HG03196 (cell line): ENCODE results near the gene PTPN20.

ENCODE experiments used
- ATAC-seq: cut with Tn5 transposase; IDR thresholded peaks from one replicate; pipeline ENCODE4 v1.9.1; 2021; ENCODE audit not compliant: unreplicated experiment

PTPN20 gene

DNA sequence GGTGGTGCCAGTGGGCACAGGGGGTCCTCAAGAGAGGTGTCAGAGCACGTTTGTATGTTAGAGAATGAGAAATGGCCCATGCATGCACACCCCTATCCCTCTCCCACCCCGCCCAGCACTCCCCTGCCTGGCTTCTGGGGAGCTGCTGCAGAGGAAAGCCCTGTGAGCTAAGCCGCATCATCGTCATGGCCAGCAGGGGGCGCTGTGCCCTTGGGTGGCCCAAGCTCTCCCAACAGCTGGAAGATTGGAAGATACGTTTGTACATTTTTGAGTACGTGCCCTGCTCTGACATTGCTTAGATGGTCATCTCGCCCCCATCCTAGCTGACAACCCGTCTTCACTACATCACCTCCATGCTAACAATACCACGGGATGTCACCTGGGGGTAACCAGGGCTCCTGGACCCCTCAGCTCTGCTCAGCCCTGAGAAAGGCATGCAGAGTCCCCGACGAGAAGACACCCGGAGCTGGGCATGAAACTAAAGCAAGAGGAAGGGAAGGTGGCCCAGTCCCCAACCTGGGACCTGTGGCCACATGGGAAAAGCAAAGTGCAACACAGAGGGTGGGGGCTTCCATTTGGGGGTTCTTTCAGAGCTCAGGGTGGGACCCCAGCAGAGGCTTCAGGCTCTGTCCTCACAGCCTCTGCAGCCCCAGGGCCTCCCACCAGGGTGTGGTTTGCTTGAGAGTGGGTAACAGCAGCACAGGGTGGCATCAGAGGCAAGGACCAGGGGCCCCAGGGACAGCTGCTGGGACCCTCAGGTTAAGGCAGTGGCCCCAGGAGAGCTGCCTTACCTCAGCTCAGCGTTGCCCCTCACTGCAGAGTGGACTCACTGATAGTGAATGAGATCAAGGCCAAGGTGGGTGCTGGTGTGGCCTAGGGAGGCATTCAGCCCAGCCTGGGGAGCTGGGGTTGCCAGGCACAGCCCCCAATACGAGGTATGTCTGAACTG lies 136.6 kb downstream of the PTPN20 start:
- no peak for ATAC-seq

DNA sequence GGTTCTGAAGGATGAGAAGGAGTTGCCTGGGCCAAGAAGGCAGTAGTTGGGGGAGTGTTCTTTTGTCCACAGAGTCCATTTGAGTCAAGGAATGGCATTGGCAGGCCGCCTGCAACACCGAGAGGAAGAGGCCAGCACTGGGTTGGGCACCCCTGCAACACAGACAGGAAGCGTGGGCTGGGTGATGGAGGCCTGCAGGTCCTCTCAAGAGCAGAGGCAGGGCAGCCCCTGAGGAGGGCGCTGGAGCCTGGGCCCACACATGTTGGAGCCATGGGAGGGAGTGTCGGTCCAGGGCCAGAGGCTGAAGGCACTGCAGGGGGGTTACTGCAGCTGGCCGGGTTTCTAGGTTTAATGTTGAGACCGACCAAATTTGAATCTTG lies 137.3 kb downstream of the PTPN20 start:
- ATAC-seq, result no peak

DNA sequence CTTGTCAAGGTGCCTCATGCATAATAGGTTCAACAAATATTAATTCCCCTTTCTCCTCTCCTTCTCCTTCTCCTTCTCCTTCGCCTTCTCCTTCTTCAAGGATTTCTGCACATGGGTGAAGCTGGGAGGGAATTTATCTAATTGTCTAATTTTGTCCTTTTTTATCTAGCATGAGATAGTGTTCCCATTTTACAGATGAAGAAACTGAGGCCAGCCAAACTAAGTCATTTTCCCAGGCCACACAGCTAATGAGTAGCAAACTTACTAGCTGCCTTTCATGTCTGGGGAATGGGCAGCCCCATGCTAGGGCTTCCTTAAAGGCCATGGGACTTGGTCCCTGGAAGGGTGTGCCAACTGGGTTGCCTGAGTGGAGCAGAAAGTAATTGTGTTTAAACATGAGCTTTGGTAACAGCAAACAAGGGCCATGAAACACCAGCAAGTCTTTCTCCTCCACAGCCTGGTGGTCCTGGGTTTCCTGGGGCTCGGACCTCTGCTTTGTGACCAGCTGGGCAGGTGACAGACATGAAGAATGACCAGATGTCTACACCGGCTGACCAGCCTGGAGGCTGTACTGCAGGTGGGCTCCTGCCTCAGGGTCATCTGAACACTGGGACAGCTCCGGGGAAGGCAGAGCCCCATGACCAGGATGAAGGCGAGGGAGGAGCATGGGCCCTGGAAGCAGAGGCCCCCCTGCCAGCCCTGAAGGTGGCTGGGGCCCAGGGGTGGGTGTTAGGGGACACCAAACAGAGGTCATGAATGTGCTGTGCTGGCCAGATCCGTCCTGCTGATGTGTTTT lies 138.0 kb downstream of the PTPN20 start:
- ATAC-seq, result no peak

DNA sequence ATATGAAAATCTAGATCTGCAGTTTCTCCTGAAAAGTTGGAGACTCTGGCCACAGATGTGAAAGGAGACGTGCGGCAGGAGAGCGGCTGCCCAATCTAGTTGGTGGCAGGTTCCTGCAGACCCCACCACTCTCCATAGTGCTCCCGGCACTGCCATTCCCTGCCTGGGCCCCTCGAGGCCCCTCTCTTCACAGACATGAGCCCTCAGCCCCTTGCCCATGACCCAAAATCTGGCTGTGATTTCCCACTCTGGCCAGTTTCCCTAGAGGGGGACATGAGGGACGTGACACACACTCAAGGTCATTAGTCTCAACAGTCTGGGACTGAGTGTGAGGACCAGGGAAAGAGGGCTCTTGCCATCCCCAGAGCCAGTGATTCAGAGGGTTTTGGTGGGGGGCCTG lies 138.7 kb downstream of the PTPN20 start:
- no peak for ATAC-seq

DNA sequence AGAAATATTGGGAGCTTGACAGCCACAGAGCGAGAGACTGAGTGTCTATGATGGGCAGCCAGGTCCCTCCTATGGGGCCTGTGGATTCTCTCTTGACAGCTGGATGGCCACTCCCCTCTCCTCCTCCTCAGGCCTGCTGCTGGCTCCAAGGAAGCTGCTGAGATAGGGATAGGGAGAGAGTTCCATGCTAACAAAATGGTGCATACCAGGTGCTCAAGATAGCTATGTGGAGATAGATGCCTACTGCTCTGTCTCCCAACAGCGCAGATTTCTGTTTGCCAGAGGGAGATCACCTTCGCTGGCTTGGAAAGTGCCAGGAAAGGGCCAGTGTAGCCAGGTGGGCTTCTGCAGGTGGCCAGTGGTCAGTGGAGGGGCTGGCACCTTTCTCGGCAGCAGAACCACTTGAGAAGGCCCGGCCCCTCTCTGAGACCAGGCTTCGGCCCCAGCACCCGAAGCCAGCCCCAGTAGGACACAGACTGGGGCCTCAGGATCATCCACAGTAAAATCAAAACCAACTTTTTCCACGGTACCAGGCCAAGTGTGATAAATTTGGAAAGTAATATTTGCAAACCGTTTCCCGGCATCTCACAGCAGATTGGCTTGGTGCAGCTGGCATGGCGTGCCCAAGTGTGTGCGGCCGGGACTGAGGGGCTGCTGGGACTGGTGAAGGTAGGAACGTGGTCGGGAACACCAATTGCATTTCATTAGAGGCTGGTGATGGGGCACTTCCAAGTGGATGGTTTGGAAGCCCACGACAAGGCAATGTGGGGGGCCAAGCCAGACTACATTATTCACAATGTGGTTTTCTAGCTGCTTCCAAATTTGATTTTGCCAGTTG lies 139.6 kb downstream of the PTPN20 start:
- ATAC-seq, result no peak

DNA sequence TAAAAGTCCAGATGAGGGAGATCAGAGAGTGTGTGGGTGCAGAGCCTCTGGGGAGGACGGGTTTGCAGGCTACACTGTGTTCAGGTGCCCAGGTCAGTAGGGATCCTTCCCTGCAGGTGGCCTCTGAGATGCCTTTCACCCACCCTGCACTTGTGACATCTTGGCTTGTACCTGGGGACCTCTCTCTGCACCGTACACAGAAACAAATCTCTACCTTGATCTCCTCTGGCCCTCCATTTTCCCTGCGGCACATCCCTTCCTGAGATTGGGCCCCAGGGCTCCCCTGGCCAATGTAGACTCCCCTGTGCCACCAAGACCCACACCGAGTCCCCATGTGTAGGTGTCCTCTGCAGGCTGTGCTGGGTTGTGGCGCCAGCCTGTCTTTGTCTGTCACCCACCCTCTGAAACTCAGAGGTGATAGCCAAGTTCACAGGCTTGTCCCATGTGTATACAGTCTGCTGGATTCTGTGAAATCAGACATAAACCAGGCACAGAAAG lies 140.6 kb downstream of the PTPN20 start:
- no peak for ATAC-seq
